B cell (primary cell): Measurements from ENCODE around the gene ANTXR2. TPM values are rescaled to one million over a fixed set of nuclear protein-coding genes. Genes with fewer than 3 reads are reported as not detected.

Experiments used
- ATAC-seq: fragments of 200-7000 bp; cut with Tn5 transposase; one replicate; pipeline ENCODE4 v1.10.0; 2021; ENCODE audit warnings: low read depth, mild to moderate bottlenecking, moderate number of reproducible peaks, moderate library complexity
- CTCF ChIA-PET: fragments of 350-600 bp; sonication (Branson Sonifier 250); formaldehyde crosslinking; loops from one replicate; lab custom pipeline; 2021; ENCODE audit warnings: antibody characterized with exemption, inconsistent platforms; lab: Charles Lee
- POLR2A ChIA-PET: fragments of 350-600 bp; sonication (Branson Sonifier 250); formaldehyde crosslinking; loops from one replicate; lab custom pipeline; 2021; ENCODE audit warnings: antibody characterized with exemption; lab: Charles Lee
- DNase-seq: peaks from one replicate; pipeline ENCODE4 v3.0.0; 2013
- H2AFZ ChIP-seq: 2 replicates; pipeline ENCODE4 v1.6.1; 2012; ENCODE audit warnings: mild to moderate bottlenecking, low read depth, low read length; ENCODE audit not compliant: insufficient read depth, poor library complexity, severe bottlenecking
- H3K27ac ChIP-seq, 2 donors: 1 replicate in 1 of 2; 2 replicates in 1 of 2; pipeline ENCODE4 v1.5.1; 2012 to 2013; ENCODE audit warnings: low read length in 2 of 2, mild to moderate bottlenecking in 2 of 2, moderate library complexity in 1 of 2
- H3K27me3 ChIP-seq, 4 experiments: fragments of 200-600 bp in 1 of 4; sonication (generic) in 1 of 4; replicated peaks in 1 of 4; 1 replicate in 2 of 4; 2 replicates in 2 of 4; pipeline versions ENCODE4 v1.6.1 to v1.7.0; 2013 to 2016; ENCODE audit warnings: low read length in 3 of 4, mild to moderate bottlenecking in 2 of 4, mixed read lengths in 1 of 4, moderate library complexity in 1 of 4; ENCODE audit not compliant: insufficient read depth in 4 of 4, control insufficient read depth in 3 of 4; ENCODE audit errors: control extremely low read depth in 1 of 4
- H3K36me3 ChIP-seq, 2 experiments: replicated peaks in 1 of 2; 1 replicate in 1 of 2; 2 replicates in 1 of 2; pipeline versions ENCODE4 v1.6.1 to v1.7.1; 2013; ENCODE audit warnings: low read length in 1 of 2; ENCODE audit not compliant: insufficient read depth in 2 of 2, control insufficient read depth in 1 of 2; ENCODE audit errors: control extremely low read depth in 1 of 2, extremely low read depth in 1 of 2
- H3K4me1 ChIP-seq, 2 donors: fragments of 200-600 bp in 1 of 2; sonication (generic) in 1 of 2; 1 replicate in 1 of 2; 2 replicates in 1 of 2; pipeline versions ENCODE4 v1.5.1 to v1.6.1; 2013 to 2017; ENCODE audit warnings: low read length in 2 of 2; ENCODE audit not compliant: control insufficient read depth in 2 of 2, insufficient read depth in 2 of 2
- H3K4me2 ChIP-seq: replicated peaks from 2 replicates; pipeline ENCODE3; 2012; ENCODE audit warnings: mild to moderate bottlenecking, low read depth, low read length; ENCODE audit not compliant: poor library complexity, severe bottlenecking
- H3K4me3 ChIP-seq, 5 experiments: fragments of 200-600 bp in 1 of 5; sonication (generic) in 1 of 5; 1 replicate in 3 of 5; 2 replicates in 2 of 5; pipeline versions ENCODE4 v1.5.1 to v1.7.0; 2011 to 2016; ENCODE audit warnings: low read length in 4 of 5, mild to moderate bottlenecking in 4 of 5, low read depth in 2 of 5, control low read depth in 1 of 5, moderate library complexity in 1 of 5; ENCODE audit not compliant: insufficient read depth in 1 of 5; ENCODE audit errors: control extremely low read depth in 1 of 5, extremely low read depth in 1 of 5
- H3K79me2 ChIP-seq: fragments of 200-600 bp; sonication (generic); one replicate; pipeline ENCODE4 v1.6.0; 2016; ENCODE audit warnings: low read length; ENCODE audit not compliant: control insufficient read depth, insufficient read depth
- H3K9ac ChIP-seq: fragments of 200-600 bp; sonication (generic); 2 replicates; pipeline ENCODE4 v1.6.1; 2017; ENCODE audit warnings: mild to moderate bottlenecking, low read length, moderate library complexity
- H3K9me3 ChIP-seq, 3 donors: one replicate each; pipeline versions ENCODE4 v1.6.1 to v1.7.1; 2013; ENCODE audit warnings: low read length in 2 of 3; ENCODE audit not compliant: control insufficient read depth in 2 of 3, insufficient read depth in 1 of 3; ENCODE audit errors: control extremely low read depth in 1 of 3
- H4K20me1 ChIP-seq: 2 replicates; pipeline ENCODE4 v1.6.0; 2012; ENCODE audit warnings: mild to moderate bottlenecking, low read length; ENCODE audit not compliant: insufficient read depth, control insufficient read depth, poor library complexity, severe bottlenecking
- H3K27ac Mint-ChIP-seq: one replicate; pipeline ENCODE4 v1.8.0; 2021; ENCODE audit warnings: mixed read lengths
- H3K27me3 Mint-ChIP-seq: one replicate; pipeline ENCODE4 v1.8.0; 2021; ENCODE audit warnings: mixed read lengths
- H3K4me1 Mint-ChIP-seq: one replicate; pipeline ENCODE4 v1.8.0; 2021; ENCODE audit warnings: mixed read lengths
- H3K4me3 Mint-ChIP-seq: one replicate; pipeline ENCODE4 v1.8.0; 2021; ENCODE audit warnings: mixed read lengths
- H3K9me3 Mint-ChIP-seq: one replicate; pipeline ENCODE4 v1.8.0; 2022; ENCODE audit warnings: mixed read lengths; ENCODE audit not compliant: insufficient read depth
- CTCF ChIP-seq: fragments of 200-600 bp; IDR thresholded peaks from one replicate; pipeline ENCODE4 v1.8.0; 2022; ENCODE audit warnings: antibody characterized with exemption, mild to moderate bottlenecking
- EZH2 ChIP-seq: IDR thresholded peaks from 2 replicates; pipeline ENCODE4 v1.6.1; 2012; ENCODE audit warnings: borderline replicate concordance, low read depth, mild to moderate bottlenecking, moderate library complexity, low read length; ENCODE audit not compliant: insufficient read depth, poor library complexity, severe bottlenecking
- intact Hi-C: fragments of 100-400 bp; cut with micrococcal nuclease; formaldehyde crosslinking; loops from one replicate; pipeline ENCODE4 v1.10.0; 2022
- polyA plus RNA-seq: library from polyadenylated mRNA; depleted of rRNA; stranded (reverse); fragments of >200 nt; gene quantifications from 2 replicates; pipeline ENCODE4 v1.2.3, GENCODE V29; 2012
- total RNA-seq, 2 donors: library from RNA; stranded (reverse); fragments of 120-200 nt in 1 of 2; gene quantifications; 1 replicate in 1 of 2; 2 replicates in 1 of 2; pipeline versions ENCODE4 v1.2.3 to v1.2.4, GENCODE V29; 2013 to 2022

The ANTXR2 gene
- total and polyA plus RNA-seq, 2 donors (not counting 1 experiment from before 2014, with no cell fraction given): 10.6 to 63.0 TPM

- H4K20me1 ChIP-seq: no peaks in the 10 kb centered on the region
- no peaks in the 10 kb centered on the region for H3K9me3 ChIP-seq
- H3K9ac ChIP-seq: no peak overlapping the region
- no peak overlapping the region for H2AFZ ChIP-seq
- Mint-ChIP-seq H3K27me3 (peaks cover 4% of the 10 kb centered on the region), H3K4me1 (no peaks in the 10 kb centered on the region), H3K4me3 (no peak overlapping the region), H3K27ac (no peak overlapping the region), H3K9me3 (peaks cover 2% of the 10 kb centered on the region)
- TF ChIP-seq CTCF (no peak), EZH2 (no peak)
- peaks cover 0 to 2% (median 0%) of the 10 kb centered on the region in 4 experiments for H3K27me3 ChIP-seq
- no peaks in the 10 kb centered on the region for H3K79me2 ChIP-seq
- POLR2A ChIA-PET: no interaction called here
- intact Hi-C loops: no loop called here
- H3K4me2 ChIP-seq: no peak overlapping the region
- no peak overlapping the region for H3K4me3 ChIP-seq
- no peaks in the 10 kb centered on the region for H3K36me3 ChIP-seq
- ATAC-seq (no peak), DNase-seq (no peak)
- CTCF ChIA-PET: no interaction called here
- H3K27ac ChIP-seq: no peak overlapping the region
- no peaks in the 10 kb centered on the region for H3K4me1 ChIP-seq
Observed at GRCh38 chr4:79881407-79881806, 191.6 kb downstream of the ANTXR2 start.

GRCh38 chr4:79877511-79877910, 195.5 kb downstream of the ANTXR2 start:
- ATAC-seq (no peak), DNase-seq (no peak)
- Histone ChIP-seq H3K9me3 (no peaks in the 10 kb centered on the region), H3K27me3 (peaks cover 0 to 2% (median 0%) of the 10 kb centered on the region in 4 experiments), H3K4me2 (no peak overlapping the region), H3K4me1 (no peaks in the 10 kb centered on the region), H4K20me1 (no peaks in the 10 kb centered on the region), H3K4me3 (no peak overlapping the region), H2AFZ (no peak overlapping the region), H3K79me2 (no peaks in the 10 kb centered on the region), H3K27ac (no peak overlapping the region), H3K36me3 (no peaks in the 10 kb centered on the region), H3K9ac (no peak overlapping the region)
- ChIA-PET POLR2A (no interaction called here), CTCF (no interaction called here)
- intact Hi-C loops: no loop called here
- TF ChIP-seq EZH2 (no peak), CTCF (no peak)
- H3K27ac Mint-ChIP-seq: no peak overlapping the region
- no peaks in the 10 kb centered on the region for H3K4me1 Mint-ChIP-seq
- H3K27me3 Mint-ChIP-seq: peaks cover 4% of the 10 kb centered on the region
- no peak overlapping the region for H3K4me3 Mint-ChIP-seq
- peaks cover 2% of the 10 kb centered on the region for H3K9me3 Mint-ChIP-seq
